Activated naive CD8-positive, alpha-beta T cell treated with anti-CD3 and anti-CD28 coated beads for 36 hours (primary cell): ENCODE data around the gene ROR2. TPM values are rescaled to one million over a fixed set of nuclear protein-coding genes. Genes with fewer than 3 reads are reported as not detected.
"Not testable (repeated sequence)": the region's sequence is repeated elsewhere in the genome, so short reads cannot be mapped to it uniquely, and the experiment has no call there.

ENCODE experiments used
- DNase-seq: peaks from one replicate; pipeline ENCODE4 v3.0.0; 2021
- H3K27ac Mint-ChIP-seq: one replicate; pipeline ENCODE4 v1.8.0; 2022; ENCODE audit warnings: mild to moderate bottlenecking, moderate library complexity, mixed read lengths
- H3K27me3 Mint-ChIP-seq: one replicate; pipeline ENCODE4 v1.8.0; 2022; ENCODE audit warnings: mild to moderate bottlenecking, mixed read lengths
- H3K36me3 Mint-ChIP-seq: one replicate; pipeline ENCODE4 v1.8.0; 2021; ENCODE audit warnings: mild to moderate bottlenecking, mixed read lengths
- H3K4me1 Mint-ChIP-seq: one replicate; pipeline ENCODE4 v1.8.0; 2021; ENCODE audit warnings: mixed read lengths
- H3K4me3 Mint-ChIP-seq: one replicate; pipeline ENCODE4 v1.8.0; 2022; ENCODE audit warnings: mild to moderate bottlenecking, moderate library complexity, mixed read lengths
- H3K9me3 Mint-ChIP-seq: one replicate; pipeline ENCODE4 v1.8.0; 2022; ENCODE audit warnings: mixed read lengths
- total RNA-seq, 2 experiments: library from RNA; stranded (reverse); gene quantifications; one replicate each; pipeline ENCODE4 v1.2.3, GENCODE V29; 2021

Gene ROR2
- total RNA-seq, 2 experiments from 2014 or later: not detected

DNA sequence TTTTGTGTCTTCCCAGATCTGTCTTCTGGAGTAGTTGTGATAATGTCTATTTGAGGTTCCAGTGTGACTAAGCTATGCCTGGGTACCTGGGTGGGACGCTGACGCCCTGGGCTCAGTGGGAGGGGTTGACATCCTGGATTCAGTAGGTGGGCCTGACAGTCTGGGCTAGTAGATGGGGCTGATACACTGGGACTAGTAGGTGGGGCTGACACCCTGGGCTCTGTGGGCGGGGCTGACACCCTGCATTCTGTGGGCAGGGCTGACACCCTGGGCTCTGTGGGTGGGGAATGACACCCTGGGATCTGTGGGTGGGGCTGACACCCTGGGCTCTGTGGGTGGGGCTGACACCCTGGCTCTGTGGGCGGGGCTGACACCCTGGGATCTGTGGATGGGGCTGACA is 153.5 kb downstream of the ROR2 start:
- H3K27me3 Mint-ChIP-seq, H3K27ac Mint-ChIP-seq, H3K9me3 Mint-ChIP-seq, H3K36me3 Mint-ChIP-seq, H3K4me3 Mint-ChIP-seq: not testable (repeated sequence)
- peaks cover 10% of the 10 kb centered on the region for H3K4me1 Mint-ChIP-seq
- peak; percentile 33 for DNase-seq

DNA sequence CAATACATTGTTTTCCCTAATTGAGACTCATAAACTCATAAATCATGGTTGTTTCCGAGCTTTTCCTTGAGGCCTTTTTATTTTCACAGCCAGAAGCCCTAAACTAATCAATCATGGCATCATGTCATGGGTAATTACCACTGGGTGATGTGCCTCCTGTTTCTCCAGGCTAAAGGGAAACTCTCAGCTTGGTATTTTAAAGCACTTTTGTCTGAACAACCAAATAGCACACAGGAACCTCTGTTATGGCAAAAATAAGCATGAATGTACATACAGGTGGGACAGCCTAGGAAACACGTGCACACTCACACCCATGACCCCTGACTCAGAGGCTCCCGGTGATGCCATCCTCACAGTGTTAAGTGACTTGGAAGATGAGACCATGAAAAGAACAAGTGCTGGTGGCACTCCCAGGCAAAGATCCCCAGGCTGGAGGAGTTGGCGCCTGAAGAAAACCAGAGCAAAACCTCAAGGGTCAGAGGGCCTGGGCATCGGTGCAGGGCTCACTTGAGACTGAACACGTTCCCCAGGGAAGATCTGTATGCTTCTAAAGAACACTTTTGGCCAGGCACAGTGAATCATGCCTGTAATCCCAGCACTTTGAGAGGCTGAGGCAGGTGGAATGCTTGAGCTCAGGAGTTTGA is 154.3 kb downstream of the ROR2 start:
- Mint-ChIP-seq H3K36me3 (no peaks in the 10 kb centered on the region), H3K4me3 (no peak overlapping the region), H3K9me3 (peaks cover 4% of the 10 kb centered on the region), H3K4me1 (peaks cover 10% of the 10 kb centered on the region), H3K27ac (no peak overlapping the region), H3K27me3 (peaks cover 5% of the 10 kb centered on the region)
- DNase-seq: no peak

DNA sequence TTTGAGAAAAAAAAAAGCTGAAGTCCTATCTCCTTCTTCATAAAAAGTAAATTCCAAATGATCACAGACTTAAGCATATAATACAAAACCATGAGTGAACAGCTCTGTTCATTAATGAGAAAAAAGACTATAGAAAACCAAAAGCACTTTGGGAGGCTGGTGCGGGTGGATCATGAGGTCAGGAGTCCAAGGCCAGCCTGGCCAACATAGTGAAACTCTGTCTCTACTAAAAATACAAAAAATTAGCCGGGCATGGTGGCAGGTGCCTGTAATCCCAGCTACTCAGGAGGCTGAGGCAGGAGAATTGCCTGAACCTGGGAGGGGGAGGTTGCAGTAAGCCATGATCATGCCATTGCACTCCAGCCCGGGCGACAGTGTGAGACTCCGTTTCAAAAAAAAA is 156.7 kb downstream of the ROR2 start:
- not testable (repeated sequence) for H3K27me3 Mint-ChIP-seq, DNase-seq, H3K9me3 Mint-ChIP-seq, H3K4me1 Mint-ChIP-seq, H3K36me3 Mint-ChIP-seq, H3K27ac Mint-ChIP-seq, H3K4me3 Mint-ChIP-seq

GRCh38 chr9:91790917-91791316 is 159.1 kb downstream of the ROR2 start:
- H3K36me3 Mint-ChIP-seq: no peaks in the 10 kb centered on the region
- peaks cover 7% of the 10 kb centered on the region for H3K9me3 Mint-ChIP-seq
- H3K27ac Mint-ChIP-seq: no peak overlapping the region
- no peak overlapping the region for H3K4me3 Mint-ChIP-seq
- H3K4me1 Mint-ChIP-seq: no peaks in the 10 kb centered on the region
- peaks cover 15% of the 10 kb centered on the region for H3K27me3 Mint-ChIP-seq
- no peak for DNase-seq

DNA sequence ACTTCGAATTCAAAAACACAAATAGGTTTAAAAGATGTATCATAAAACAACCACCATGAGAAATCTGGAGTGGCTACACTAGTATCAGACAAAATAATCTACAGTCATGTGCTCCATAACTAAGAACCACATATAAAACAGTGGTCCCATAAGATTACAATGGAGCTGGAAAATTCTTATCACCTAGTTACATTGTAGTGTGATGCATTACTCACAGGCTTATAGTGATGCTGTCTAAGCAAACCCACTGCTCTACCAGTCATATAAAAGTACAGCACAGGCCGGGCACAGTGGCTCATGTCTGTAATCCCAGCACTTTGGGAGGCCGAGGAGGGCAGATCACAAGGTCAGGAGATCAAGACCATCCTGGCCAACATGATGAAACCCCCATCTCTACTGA is 160.1 kb downstream of the ROR2 start:
- Mint-ChIP-seq H3K36me3 (no peaks in the 10 kb centered on the region), H3K4me1 (no peaks in the 10 kb centered on the region)

DNA sequence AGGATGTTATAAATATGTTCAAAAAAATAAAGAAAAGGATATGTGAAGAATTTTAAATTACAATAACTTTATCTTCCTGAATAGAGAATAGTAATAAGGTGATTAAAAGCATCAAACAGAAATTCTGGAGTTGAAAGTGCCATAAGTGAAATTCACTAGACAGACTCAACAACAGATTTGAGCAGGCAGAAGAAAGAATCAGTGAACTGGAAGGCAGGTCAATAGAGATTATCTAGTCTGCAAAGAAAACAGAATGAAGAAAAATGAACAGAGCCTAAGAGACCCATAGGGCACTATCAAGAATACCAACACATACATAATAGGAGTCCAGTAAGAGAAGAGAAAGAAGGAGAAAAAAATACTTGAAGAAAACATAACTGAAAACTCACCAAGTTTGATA is 162.1 kb downstream of the ROR2 start:
- no peak overlapping the region for H3K4me3 Mint-ChIP-seq
- no peak overlapping the region for H3K27ac Mint-ChIP-seq
- H3K36me3 Mint-ChIP-seq: no peaks in the 10 kb centered on the region
- peaks cover 22% of the 10 kb centered on the region for H3K27me3 Mint-ChIP-seq
- H3K9me3 Mint-ChIP-seq: peaks cover 7% of the 10 kb centered on the region
- peaks cover 11% of the 10 kb centered on the region for H3K4me1 Mint-ChIP-seq
- no peak for DNase-seq

More for the DNA sequence above, 160.1 kb downstream of the ROR2 start:
- DNase-seq: no peak
- H3K27ac Mint-ChIP-seq: no peak overlapping the region
- peaks cover 7% of the 10 kb centered on the region for H3K9me3 Mint-ChIP-seq
- peaks cover 15% of the 10 kb centered on the region for H3K27me3 Mint-ChIP-seq
- H3K4me3 Mint-ChIP-seq: no peak overlapping the region

DNA sequence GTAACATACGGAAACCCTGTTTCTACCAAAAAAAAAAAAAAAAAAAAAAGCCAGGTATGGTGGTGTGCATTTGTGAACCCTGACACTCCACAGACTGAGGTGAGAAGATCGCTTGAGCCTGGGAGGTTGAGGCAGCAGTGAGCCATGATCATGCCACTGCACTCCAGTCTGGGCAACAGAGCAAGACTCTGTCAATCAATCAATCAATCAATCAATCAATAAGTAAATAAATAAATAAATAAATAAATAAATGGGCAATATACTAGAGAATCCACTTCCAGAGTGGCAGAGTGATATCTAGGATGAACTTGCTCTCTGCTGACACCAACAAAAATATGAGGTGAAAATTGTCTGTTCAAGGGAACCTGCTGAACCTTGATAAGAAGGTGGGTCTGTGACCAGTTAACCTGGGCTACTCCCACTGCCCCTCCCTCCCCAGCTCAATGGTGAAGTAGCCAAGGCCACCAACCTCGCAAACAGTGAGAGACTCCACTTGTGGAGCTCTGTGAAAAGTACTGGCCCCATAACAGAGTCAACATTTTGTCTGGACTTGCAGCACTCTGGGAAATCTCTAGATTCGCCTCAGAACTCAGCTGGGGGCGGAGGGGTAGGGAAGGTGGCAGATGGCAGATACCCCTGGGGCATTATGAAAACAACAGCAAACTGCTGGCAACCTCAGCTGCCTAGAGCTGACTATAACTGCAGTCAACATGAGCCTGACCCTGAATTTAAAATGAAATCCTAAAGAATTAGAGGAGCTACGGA is 163.7 kb downstream of the ROR2 start:
- peaks cover 19% of the 10 kb centered on the region for H3K27me3 Mint-ChIP-seq
- H3K36me3 Mint-ChIP-seq: no peaks in the 10 kb centered on the region
- DNase-seq: no peak
- peaks cover 7% of the 10 kb centered on the region for H3K9me3 Mint-ChIP-seq
- peaks cover 11% of the 10 kb centered on the region for H3K4me1 Mint-ChIP-seq
- no peak overlapping the region for H3K27ac Mint-ChIP-seq
- H3K4me3 Mint-ChIP-seq: no peak overlapping the region

DNA sequence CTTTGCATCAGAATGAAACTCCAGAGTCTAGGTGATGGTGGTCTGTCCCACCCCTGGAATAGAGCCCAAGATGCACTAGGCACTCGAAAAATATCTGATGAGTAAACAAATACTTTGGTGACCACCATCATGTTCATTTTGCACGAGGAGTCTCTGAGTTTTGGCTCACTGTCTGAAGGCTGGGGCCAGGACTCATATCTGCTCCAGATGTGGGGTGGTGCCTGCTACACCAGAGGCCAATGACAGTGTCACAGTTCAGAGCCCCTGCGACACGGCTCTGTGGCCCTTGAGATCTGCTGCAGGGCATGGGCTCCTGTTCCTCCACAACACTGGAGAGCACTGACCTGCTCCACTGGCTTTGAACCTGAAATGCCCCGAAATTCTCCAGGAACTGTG is 164.6 kb downstream of the ROR2 start:
- Mint-ChIP-seq H3K27ac (no peak overlapping the region), H3K4me1 (peaks cover 11% of the 10 kb centered on the region)

GRCh38 chr9:91784673-91785446 is 165.2 kb downstream of the ROR2 start:
- Mint-ChIP-seq H3K27me3 (peaks cover 19% of the 10 kb centered on the region), H3K27ac (no peak overlapping the region), H3K4me3 (no peak overlapping the region), H3K9me3 (peaks cover 7% of the 10 kb centered on the region), H3K4me1 (peaks cover 11% of the 10 kb centered on the region), H3K36me3 (no peaks in the 10 kb centered on the region)
- DNase-seq: no peak

More for the DNA sequence above, 164.6 kb downstream of the ROR2 start:
- H3K4me3 Mint-ChIP-seq: no peak overlapping the region
- no peaks in the 10 kb centered on the region for H3K36me3 Mint-ChIP-seq
- no peak for DNase-seq
- peaks cover 19% of the 10 kb centered on the region for H3K27me3 Mint-ChIP-seq
- peaks cover 7% of the 10 kb centered on the region for H3K9me3 Mint-ChIP-seq

DNA sequence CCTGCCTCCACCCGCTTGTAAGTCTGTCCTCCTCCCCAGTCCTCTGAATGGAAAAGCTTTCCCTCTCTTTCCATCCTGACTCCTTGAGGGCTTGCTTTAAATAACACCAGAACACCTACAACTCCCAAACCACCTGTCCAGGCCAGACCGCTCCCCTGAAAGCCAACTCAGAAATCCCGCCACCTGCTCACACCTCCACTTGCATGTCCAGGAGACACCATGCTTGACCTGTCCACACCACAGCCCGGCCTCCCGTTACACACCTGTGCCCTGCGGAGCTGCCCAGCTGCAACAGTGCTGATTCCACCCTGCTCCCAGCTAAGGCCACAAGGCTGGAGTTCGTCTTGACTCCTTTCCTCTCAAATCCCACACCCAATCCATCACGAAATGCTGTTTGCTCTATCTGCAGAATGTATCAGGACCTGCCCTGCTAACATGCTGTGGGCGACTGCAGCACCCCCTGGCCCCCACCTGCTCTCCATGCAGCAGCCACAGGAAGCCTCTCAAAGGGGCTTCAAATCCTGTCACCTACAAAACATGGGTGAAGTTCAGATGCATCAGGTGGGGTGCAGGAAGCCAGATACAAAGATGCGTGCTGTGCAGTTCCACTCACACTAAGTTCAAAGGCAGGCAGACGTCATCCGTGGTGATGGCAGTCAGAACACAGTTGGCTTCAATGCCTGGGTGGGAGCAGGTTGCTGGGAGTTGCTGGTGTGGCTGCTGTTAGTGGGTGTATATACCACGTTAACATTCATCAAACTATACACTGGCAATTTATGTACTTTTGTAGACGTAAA is 166.0 kb downstream of the ROR2 start:
- DNase-seq: no peak
- no peak overlapping the region for H3K4me3 Mint-ChIP-seq

GRCh38 chr9:91783411-91783810 is 166.6 kb downstream of the ROR2 start:
- Mint-ChIP-seq H3K4me3 (no peak overlapping the region), H3K27ac (no peak overlapping the region), H3K9me3 (peaks cover 7% of the 10 kb centered on the region), H3K27me3 (peaks cover 19% of the 10 kb centered on the region), H3K36me3 (no peaks in the 10 kb centered on the region), H3K4me1 (peaks cover 11% of the 10 kb centered on the region)
- DNase-seq: no peak

More for the DNA sequence above, 166.0 kb downstream of the ROR2 start:
- peaks cover 7% of the 10 kb centered on the region for H3K9me3 Mint-ChIP-seq
- H3K4me1 Mint-ChIP-seq: peaks cover 11% of the 10 kb centered on the region
- no peak overlapping the region for H3K27ac Mint-ChIP-seq
- peaks cover 19% of the 10 kb centered on the region for H3K27me3 Mint-ChIP-seq
- no peaks in the 10 kb centered on the region for H3K36me3 Mint-ChIP-seq

DNA sequence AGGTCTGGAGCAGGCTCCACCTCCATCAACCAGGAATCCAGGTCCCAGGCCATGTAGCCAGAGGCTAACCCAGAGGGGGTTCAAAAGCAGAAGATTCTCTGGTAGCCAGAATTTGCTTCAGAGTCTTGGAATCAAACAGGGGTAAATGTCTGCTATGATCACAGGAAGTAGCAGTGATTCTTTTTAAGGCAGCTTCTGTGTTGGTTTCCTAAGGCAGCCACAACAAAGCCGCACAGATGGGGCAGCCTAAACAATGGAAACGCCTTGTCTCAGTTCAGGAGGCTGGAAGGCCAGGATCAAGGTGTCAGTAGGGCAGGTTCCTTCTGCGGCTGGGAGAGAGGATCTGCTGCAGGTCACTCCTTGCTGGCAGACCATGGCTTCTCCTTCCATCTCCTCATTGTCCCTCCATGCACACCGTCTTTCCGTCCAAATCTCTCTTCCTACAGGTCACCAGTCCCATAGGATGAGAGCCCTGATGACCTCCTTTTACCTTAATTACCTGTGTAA is 167.3 kb downstream of the ROR2 start:
- no peak overlapping the region for H3K27ac Mint-ChIP-seq
- peaks cover 2% of the 10 kb centered on the region for H3K9me3 Mint-ChIP-seq
- H3K4me3 Mint-ChIP-seq: no peak overlapping the region
- H3K36me3 Mint-ChIP-seq: no peaks in the 10 kb centered on the region
- DNase-seq: no peak
- H3K27me3 Mint-ChIP-seq: peaks cover 14% of the 10 kb centered on the region
- peaks cover 11% of the 10 kb centered on the region for H3K4me1 Mint-ChIP-seq

DNA sequence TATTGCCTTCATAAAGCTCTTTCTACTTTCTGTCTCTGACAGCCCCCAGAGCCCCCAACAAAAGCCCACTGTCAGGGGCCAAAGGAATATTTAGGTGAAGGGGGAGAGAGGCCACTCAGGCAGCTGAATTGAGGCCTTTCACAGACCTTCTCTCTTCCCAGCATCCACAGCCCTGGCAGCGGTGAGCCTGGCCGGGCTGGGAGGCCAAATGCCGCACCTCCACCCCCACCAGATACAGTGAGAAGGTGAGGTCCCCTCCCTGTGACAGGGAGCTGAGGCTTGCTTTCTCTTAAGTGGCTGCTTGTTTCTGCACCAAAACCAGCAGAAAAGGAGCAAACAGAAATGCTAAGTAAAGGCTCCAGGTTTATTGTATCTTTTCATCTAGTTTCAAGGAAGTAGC is 168.1 kb downstream of the ROR2 start:
- no peak for DNase-seq
- Mint-ChIP-seq H3K36me3 (no peaks in the 10 kb centered on the region), H3K27me3 (peaks cover 16% of the 10 kb centered on the region), H3K27ac (no peak overlapping the region), H3K4me3 (no peak overlapping the region), H3K4me1 (peaks cover 11% of the 10 kb centered on the region), H3K9me3 (no peaks in the 10 kb centered on the region)

GRCh38 chr9:91781116-91781515 is 168.9 kb downstream of the ROR2 start:
- Mint-ChIP-seq H3K4me3 (no peak overlapping the region), H3K27ac (no peak overlapping the region), H3K36me3 (no peaks in the 10 kb centered on the region), H3K27me3 (peaks cover 19% of the 10 kb centered on the region), H3K4me1 (peaks cover 11% of the 10 kb centered on the region), H3K9me3 (no peaks in the 10 kb centered on the region)
- no peak for DNase-seq
